Activated CD8-positive, alpha-beta memory T cell treated with anti-CD3 and anti-CD28 coated beads for 1 hour (primary cell): ENCODE results near the gene PIGT.
"Not testable (repeated sequence)": the region's sequence is repeated elsewhere in the genome, so short reads cannot be mapped to it uniquely, and the experiment has no call there.

ENCODE experiments used
- DNase-seq, 2 donors: peaks; one replicate each; pipeline ENCODE4 v3.0.0-alpha.2; 2020; ENCODE audit warnings: low read depth in 1 of 2; ENCODE audit errors: extremely low read depth in 1 of 2

The PIGT gene

DNA sequence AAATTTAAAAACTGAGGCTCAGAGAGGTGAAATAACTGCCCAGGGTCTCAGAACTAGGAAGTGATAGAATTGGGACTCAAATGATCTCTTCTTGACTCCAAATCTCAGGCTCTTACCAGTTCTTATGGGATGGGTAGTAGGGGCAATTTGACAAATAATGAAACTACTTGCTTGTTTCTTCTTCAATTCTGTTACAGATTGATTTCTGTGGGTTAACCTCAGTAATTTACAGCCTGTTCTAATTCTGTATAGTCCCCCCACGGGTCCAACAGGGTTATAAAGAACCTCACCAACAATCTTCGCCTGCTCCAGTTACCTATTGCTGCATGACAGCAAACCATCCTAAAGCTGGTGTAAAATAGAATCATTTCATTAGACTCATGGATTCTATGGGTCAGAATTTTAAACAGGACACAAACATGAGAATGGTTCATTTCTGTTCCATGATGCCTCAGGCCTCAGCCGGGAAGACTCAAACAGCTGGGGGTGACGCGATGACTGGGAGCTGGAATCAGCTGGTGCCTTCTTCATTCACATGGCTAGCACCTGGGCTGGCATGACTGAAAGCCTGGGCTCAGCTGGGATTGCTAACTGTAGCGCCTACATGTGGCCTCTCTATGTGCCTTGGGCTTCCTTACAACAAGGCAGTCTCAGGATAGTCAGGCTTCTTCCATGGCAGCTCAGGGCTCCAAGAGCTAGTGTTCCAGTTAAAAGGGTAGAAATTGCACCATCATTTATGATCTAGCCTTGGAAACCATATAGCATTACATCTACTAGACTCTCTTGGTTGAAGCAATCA, 47.0 kb downstream of the PIGT start:
- no peak for DNase-seq

DNA sequence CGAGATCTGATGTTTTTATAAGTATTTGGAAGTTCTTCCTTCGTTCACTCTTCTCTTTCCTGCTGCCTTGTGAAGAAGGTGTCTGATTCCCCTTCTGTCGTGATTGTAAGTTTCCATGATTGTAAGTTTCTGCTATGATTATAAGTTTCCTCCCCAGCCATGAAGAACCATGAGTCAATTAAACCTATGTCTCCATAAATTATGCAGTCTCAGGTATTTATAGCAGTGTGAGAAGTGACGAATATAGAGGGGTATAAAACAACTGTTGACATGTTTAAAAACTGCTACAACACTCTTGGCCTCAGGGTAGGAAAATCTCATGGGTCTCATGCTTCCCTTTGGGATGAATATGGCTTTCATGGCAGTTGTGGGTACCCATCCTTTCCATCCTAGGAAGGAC, 47.8 kb downstream of the PIGT start:
- no peak for DNase-seq

DNA sequence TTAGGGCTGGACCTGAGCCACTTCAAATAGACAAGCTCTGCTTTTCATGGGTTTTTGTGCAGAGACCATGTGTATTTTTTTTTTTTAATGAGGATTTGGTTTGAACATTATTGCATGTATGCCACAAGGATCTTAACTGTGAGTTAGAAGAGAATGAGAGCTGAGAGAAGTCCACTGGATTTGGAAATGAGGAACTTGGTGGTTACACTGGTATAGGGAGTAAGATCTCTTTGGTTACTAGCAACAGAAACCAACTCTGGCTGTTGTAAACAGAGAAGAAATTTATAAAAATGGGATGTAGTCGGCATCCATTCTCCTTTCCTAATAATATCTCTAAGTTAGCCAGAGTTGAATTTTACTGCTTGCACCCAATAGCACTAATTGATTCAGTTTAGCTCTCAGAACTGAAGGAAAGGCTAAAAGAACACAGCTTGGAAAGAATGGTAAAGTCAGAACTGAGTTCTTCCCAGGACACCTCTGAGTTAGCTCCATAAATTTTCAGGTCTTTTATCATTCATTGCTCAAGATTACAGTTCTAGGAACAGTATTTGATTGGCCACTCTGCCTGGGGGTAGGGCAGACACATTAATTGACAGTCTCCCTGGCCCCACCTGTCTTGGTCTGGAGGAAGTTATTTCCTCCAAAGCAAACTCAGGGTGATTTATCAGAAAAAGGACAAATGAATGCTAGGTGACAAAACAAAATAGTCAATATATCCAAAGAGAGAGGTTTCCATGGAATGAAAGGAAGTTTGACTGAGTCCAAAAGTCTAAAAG, 49.7 kb downstream of the PIGT start:
- no peak for DNase-seq

DNA sequence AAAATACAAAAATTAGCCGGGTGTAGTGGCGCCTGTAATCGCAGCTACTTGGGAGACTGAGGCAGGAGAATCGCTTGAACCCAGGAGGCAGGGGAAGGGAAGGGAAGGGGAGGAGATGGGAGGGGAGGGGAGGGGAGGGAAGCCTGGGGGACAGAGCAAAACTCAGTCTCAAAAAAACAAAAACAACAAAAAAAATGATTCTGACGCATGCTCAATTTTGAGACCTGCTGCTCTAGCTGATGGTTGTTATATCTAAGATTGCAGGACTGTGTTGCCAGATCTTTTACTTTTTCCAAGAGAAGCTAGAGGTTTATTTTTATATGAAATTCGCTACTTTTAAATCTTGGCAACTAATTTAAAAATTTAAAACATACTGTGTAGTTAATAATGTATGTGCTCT, 51.2 kb downstream of the PIGT start:
- DNase-seq = no peak

DNA sequence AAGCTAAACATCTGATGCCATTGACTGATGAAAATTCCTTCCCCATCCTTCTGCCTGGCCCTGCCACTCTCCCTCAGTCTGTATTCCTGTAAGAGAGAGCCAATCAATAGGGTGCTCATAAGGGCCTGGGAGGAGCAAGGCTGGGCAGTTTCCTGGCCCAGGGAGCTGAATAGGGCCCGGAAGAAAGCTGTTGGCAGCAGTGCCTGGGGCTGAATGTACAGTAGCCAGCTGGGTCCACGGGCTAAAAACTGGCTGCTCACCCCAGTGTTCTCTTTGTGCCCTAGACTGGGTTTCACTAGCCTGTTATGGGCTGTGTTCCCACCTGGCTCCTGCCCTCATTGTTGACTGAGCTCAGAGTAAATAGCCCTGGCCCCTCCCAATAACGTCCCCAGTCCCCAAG, 51.9 kb downstream of the PIGT start:
- no peak for DNase-seq

DNA sequence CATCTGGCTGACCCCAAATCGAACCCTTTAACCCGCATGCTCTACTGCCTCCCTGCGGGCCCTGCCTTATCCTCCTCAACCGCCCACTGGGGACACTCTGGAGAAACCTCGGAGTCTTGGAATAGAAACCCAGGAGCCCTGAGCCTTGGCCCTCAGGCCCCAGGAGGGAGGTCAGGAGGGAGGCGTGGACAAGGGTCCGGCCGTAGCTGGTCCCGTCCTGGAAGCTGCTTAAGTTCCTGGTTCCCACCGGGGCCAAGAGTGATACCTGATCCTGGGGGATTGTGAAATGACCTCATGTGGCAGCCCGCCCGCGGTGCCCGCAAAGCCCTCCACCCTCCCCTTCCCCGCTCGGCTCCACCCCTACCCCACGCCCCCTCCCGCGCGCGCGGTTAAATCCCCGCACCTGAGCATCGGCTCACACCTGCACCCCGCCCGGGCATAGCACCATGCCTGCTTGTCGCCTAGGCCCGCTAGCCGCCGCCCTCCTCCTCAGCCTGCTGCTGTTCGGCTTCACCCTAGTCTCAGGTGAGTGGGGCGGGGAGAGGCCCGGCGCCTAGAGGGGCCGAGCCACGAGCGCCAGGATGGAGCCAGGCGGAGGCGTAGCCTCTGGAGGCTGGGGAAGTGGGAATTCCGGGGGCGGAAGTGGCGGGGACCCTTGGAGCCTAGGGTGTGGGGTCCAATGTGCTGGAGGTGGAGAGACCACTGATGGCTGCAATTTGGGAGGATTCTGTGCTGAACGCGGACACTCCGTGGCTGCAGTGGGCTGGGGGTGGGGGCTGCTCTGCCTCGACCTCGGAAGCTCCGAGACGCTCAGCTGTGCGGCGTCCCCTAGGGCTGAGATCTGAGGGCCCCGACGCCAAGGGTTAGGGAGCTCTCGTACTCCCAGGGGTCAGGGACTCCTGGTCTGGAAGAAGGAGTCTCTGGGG, 53.7 kb downstream of the PIGT start, which contains the start of gene WFDC2:
WFDC2 (plus strand) TSS at position 418 of the 926 bp plus-strand sequence; CDS start at position 447, 29 bp downstream.
- no peak for DNase-seq

DNA sequence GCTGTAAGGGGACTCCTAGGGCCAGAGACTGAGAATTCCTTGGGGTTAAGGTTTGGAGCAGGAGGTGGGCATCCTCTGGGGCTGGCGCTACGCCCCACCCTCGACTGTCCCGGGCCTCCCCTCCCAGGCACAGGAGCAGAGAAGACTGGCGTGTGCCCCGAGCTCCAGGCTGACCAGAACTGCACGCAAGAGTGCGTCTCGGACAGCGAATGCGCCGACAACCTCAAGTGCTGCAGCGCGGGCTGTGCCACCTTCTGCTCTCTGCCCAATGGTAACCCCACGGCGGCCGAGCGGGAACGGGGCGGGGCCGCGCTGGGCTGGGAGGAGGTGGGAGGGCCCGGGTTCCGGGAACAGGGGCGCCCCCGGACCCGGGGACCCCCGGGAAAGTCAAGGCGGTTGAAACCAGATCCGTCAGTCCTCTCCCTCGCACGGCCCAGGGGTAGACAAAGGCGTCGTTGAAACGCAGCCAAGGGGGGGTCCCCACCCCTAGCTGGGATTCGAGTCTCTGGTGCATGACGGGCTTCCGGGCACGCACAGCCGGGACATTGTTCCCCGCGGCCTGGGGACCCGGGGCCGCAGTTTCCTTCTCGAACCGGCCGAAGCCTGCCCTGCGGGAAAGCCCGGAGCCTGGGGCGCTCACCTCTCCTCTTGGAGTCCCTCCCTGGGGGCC, 54.5 kb downstream of the PIGT start:
- no peak for DNase-seq

DNA sequence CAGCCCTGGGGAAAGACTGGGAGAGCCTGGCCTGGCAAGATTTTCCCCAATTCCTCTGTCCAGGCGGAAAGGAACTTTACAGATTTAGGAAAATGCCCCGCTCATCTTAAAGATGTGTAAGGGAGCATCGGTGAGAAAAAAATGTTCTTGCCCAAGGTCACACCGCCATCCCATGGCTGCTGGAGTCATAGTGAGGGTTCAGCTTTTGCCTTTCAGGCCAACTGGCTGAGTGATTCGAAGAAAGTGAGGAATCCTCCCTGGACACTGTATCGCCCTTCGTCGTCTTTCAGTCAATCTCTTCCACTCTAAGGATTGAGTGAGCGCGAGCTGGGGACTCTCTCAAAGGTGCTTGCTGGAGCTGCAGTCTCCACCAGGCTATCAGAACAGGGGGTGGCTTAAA, 55.0 kb downstream of the PIGT start:
- DNase-seq = no peak

DNA sequence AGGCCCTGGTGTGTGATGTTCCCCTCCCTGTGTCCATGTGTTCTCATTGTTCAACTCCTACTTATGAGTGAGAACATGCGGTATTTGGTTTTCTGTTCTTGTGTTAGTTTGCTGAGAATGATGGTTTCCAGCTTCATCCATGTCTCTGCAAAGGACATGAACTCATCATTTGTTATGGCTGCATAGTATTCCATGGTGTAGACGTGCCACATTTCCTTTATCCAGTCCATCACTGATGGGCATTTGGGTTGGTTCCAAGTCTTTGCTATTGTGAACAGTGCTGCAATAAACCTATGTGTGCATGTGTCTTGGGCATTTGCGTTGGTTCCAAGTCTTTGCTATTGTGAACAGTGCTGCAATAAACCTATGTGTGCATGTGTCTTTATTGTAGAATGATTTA, 56.3 kb downstream of the PIGT start:
- not testable (repeated sequence) for DNase-seq
